ENCODE measurements around the gene TMEM131L.
"Not testable (repeated sequence)": the region's sequence is repeated elsewhere in the genome, so short reads cannot be mapped to it uniquely, and the experiment has no call there.

The TMEM131L gene

DNA sequence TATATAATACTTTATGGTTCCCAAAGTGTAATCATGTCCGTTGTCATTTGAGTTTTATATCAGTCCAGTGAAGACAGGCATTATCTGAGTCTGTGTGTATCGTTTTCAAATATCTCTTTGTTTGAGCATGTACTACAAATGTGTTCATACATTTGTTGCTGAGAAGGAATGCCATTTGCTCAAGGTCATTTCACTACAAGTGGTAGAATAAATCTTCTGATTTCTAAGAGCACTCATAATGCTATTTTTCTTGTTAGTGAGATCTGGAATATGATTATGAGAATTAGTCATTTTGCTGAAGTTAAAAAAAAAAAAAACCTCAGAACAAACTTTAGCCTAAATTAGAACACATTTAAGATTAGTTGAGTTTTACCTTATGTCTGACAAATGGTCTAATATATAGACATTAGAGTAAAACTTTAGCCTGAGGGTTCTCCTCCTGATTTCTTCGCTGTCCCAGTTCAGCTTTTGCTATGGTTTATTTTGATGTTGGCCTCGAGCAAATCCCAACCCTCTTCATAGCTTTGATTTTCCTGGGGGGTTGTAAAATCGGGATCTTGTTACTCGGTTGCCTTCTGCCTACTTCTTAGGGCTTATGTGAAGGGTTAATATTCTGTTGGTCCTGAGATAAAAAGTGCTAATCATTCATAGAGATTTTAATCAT is 87.1 kb downstream of the TMEM131L start:
- DNase-seq = no peak

DNA sequence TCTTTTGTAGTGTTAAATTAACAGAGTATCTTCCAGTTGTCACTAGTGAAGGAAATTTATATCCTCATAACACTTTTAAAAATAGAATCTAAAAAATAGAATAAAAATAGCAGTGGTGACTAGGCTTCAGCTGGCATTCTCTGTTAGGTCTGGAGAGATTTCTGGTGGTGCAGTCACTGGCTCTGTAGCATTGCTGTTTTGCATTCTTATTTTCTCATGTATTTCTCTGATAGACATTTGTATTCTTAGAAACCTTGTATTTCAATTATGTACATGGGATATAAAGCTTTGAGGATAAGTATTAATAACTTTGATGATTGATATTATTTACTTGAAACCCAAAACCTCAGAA is 87.6 kb downstream of the TMEM131L start:
- DNase-seq = no peak

DNA sequence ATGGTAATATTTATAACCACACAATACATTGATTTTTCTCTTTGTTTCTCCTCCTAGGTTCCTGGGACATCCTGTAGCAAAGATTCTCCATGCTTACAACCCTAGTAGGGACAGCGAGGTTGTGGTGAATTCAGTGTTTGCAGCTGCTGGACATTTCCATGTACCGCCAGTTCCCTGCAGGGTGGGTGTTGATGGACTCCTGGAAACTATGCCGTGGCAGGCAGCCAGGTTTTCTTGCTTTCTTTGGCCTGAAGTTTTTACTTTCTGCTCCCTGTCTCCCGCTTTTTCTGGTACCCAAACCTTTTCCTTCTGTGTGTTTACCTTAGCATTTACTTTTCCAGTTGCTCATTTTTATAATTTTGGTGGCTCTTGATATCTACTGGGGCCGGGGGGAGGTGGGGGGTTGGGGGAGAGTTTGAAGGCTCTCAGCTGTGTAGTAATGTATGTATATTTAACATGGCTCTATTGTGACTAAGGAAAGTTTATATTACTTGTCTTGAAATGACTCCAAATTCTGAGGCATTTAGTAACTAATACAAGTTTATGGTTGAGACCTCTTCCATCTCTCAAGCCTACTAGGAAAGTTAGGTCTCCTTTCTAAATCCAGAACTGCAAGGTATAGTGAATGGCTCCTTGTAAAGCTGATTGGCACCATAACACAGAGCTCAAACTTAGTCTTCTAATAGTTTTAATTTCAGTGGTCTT is 89.7 kb downstream of the TMEM131L start:
- DNase-seq = peak; percentile 93

DNA sequence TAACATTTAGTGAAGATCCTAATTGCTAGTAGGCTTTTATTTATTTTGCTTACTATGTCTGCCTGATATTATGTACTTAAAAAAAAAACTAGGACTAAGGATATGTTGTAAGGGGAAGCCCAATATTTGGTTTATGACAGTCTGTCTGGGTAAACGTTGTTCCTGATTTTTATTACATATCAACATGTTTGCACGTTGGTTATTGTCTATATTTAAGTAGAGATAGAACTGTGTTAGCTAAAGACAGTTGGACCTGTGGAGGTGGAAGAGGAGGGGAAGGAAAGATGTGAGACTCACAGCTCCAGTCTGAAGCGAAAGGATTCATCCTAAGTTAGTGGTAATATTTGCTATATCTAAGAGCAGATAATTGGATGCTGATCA is 90.3 kb downstream of the TMEM131L start:
- no peak for DNase-seq

DNA sequence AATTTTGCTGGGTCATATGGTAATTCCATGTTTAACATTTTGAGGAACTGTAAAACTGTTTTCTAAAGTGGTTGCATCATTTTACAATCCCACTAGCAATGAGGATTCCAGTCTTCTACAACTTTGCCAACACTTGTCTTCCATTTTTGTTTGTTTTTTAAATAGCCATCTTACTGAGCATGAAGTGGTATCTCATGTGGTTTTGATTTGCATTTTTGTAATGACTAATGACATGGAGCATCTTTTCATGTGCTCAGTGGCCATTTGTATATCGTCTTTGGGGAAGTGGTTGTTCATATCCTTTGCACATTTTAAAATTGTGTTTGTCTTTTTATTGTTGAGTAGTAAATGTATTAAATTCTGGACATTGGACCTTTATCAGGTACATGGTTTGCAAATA is 94.7 kb downstream of the TMEM131L start:
- no peak for DNase-seq

DNA sequence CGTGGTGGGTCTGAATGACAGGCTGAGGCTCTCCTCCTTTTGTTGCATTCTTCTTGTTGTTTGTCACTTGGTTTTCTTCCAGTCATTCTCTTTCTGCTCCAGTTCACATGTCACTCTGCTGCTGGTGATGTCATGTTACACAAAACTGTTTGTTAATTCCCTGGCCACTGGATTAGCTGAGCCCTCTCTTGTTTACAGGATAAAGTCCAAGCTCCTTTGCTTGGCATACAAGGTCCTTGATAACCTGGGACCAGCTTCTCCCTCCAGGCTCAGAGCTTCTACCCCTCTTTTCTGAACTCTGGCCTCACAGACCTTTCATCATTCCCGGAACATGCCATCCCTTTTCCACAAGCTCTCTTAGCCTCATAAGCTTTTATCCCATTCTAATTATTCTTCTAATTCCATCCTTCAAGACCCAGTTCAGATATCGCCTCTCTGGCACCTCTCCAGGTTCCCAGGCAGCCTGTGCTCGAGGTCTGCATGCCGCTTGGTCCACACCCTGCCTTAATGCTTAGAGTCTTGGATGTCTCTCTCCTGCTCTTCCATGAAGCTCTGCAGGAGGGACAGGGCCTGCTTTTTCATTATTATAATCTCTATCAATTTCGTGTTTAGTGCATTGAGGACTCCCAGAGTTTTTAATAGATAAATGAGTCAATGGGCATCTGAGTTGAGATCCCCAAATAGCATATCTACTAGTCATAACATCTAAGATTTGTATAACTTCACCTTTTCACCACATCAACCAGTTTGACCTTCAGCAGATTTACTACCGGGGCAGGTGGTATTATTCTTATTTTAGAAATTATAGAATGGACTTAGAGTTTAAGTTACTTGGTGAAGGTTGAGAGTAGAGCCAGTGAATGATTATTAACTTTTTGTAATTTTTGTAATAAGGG is 98.7 kb downstream of the TMEM131L start:
- peak; percentile 47 for DNase-seq

DNA sequence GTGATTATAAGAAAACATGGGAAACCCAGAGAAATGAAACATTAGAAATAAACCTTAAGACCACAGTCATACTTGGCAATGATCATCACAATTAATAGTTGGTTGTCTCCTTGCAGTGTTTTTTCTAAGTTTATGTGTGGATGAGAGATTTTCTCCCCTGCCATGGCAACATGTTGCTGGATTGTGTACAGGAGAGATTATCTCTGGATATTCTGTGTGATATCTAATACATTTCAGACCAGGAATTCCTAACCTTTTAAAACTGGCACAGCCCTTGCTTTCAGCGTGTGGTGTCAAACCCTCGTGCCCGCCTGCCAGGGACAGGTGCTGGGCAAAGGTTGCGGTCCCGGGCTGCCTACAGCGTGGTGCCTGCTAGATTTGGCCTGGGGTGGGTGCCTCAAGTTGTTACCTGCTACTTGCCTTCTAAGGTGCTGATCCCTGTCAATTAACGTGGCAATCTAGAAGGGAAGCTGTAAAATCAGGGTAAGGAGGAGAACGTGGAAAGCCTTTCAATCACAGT is 100.5 kb downstream of the TMEM131L start:
- no peak for DNase-seq

DNA sequence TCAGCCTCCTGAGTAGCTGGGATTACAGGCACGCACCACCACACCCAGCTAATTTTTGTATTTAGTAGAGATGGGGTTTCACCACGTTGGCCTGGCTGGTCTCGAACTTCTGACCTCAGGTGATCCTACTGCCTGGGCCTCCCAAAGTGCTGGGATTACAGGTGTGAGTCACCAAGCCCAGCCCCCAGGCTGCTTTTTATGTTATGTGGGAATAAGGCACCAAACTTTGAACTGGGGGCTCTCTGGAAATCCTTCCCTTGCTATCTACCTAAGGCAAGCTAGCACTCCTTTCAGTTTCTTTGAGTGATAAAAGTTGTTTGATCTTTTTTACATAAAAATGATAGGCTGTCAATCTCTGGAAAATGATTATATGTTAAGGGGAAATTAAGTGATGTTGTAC is 101.5 kb downstream of the TMEM131L start:
- not testable (repeated sequence) for DNase-seq

DNA sequence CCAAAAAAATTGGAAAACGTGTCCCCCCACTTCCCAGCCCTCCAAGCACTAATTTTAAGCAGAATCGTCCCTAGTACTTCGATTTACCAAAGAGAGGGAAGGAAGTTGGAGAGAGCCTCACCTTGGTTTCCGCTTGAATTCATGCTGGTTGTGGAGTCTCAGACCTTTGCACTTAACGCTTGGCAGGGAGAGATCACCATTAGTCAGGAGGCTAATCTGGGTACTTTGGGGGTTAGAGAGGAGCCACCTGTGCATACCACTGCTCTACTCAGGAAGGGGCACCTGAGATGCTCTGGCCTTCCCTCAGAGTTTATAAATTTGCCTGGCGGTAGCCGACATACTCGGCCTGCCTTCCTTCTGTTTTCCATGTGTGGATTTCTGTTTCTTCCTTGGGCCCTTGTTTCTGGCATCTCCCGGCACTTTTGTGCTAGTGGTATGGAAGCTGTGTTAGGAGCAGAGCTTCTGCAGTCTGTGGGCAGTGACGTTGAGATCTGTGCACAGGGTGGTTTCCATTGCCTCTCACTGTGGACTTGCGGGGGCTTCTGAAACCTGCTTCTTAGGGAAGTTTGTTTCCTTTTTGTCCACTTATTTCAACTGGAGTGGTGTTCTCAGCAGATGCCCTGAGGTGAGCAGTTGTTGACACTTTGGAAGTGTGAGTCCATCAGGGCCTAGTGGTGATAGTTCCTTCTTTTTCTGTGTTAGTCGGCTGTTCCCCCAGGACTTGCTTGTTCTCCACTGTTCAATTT is 104.2 kb downstream of the TMEM131L start:
- no peak for DNase-seq

DNA sequence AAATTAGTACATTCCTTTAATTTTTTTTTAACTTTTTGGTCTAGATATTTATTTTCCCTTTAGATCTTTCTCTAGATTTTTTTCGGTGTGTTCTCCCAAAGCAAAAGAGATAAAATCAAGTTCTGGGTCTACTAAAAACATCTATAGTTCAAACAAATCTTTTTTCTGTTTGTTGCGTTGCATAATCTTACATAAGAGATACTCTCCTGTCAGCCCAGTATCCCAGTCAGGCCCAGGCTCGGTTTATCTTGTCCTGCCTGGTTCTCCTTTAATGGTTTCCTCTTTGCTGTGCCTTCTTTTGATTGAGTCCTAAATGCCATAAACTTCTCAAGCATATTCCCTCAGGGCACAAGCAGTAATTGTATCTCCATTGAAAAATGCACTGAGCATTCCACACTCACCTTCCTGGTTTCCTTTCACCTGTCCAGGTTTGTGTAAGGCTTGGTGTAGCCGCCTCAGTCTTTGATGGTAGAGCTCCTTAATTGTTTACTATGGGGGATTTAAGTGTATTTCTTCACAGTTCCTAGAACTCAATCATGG is 104.9 kb downstream of the TMEM131L start:
- DNase-seq = no peak

DNA sequence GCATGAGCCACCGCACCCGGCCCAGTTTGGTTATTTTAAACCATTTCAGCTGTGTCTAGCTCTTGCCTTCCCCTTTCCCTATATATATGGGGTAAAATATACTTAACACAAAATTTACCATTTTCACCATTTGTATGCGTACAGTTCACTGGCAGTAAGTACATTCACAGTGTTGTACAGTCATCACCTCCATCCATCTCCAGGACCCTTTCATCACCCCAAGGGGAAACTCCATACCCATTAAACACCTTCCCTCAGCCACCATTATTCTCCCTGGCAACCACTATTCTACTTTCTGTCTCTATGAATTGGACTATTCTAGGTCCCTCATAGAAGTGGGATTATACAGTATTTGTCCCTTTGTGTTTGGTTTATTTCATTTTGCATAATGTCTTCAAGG is 106.4 kb downstream of the TMEM131L start:
- DNase-seq = no peak

DNA sequence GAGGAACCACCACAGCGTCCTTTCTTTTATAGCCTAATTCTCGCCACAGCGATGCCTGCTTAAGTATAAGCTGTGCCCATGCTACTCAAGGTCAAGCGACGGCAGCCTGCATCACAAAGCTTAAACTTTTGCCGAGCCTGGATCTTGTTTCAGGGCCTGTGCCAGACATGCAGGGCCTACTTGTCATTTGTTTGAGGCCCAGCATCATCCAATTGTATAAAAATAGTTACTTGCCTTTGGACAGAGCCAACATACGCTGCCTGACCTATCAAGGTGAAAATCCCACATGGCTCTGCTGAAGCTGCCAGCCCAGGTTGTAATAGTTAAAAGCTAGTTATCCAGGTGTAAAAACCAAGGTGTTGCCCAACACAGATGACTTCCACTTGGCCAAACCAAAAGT is 107.1 kb downstream of the TMEM131L start:
- peak; percentile 48 for DNase-seq

DNA sequence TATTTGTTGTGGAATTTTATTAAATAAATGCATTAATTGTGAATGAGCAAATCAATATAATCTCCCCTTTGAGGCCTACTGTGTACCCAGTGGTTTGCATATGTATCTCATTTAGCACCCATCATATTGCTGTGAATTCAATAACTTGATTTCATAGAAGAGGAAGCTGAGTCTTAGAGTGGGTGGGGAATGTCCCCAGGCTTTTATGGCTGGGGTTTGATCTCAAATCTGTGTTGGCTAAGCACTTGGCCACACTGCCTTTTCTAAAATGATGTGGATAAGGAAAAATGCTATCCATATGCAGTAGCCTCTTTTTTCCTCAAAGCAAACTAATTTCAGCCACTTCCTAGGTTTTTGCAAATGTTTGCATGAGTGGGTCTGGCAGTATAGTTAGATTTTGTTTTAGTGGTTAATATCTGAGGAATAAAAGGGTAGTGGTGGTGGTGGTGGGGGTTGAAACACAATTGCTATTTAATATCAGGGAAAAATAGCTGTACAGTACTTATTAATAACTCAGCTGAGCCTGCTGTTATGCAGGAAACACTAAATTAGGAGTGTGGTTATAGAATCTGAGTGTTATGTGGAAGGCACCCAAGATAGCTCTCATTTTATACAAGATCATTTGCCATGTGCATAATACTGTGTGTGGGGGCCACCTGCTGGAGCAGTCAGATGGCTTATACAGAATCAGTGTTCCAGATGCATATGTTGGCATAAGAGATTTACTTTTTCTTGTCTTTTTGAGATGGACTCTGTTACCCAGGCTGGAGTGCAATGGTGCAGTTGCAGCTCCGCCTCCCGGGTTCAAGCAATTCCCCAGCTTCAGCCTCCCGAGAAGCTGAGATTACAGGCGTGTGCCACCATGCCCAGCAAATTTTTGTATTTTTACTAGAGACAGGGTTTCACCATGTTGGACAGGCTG is 108.0 kb downstream of the TMEM131L start:
- DNase-seq = peak; percentile 87

DNA sequence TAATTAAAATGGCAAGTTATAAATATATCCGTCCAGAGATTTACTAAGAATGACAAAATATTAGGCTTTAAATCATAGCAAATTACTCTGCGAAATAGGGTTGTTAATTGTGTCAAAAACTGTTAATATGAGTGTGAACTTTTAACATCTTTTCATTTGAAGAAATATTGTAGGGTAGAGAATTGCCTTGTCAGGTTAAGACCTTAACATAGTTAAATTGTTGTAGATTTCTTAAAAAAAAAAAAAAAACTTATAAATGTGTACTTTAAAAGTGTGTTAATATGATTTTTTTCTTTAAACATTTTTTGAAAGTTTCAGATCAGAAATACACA is 110.2 kb downstream of the TMEM131L start:
- no peak for DNase-seq

DNA sequence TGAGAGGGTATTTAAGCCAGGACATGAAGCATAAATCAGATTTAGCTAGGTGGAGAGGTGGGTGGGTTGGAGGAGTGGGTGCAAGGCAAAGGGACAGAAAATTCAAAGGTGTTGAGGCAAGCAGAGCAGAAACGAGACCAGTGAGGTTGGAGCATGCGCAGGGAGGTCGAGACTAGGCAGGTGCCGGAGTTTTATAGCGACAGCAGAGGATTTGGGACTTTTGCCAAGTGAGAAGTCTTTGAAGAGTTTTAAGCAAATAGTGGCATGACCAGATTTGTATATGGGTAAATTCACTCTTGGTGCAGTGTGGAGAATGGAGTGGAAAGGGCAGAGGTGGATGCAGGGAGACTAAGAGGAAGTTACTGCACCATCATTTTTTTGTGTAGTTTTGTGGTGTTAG is 110.9 kb downstream of the TMEM131L start:
- no peak for DNase-seq

DNA sequence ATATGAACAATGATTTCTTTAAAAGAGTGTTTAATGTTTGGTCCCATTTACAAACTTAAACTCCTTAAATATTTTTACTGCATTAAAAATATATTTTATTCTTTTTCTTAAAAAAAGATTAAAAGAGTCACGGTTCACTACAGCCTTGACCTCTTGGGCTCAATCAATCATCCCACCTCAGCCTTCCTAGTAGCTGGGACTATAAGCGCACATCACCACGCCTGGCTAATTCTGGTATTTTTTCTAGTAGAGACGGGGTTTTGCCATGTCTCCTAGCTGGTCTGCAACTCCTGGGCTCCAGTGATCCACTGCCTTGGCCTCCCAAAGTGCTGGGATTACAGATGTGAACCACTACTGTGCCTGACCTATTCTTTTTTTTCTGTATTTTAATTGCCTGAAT is 113.2 kb downstream of the TMEM131L start:
- DNase-seq = no peak

DNA sequence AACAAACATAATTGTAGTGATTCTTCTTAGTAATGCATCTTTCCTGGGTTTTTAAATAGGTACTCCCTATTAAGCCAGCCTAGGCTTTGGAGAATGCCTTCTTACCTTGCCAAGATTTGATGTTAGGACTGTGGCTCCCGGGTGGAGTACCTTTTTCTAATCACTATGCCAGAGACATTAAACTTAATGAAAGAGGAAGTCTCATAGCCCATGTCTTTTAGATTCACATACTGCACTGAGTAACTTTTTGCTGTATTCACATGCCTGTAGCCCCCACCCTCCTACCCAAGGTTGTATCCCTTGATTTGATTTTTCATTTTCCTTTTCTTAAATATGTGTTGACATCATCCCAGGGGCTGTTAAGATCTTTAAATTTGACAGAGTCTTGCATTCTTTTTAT is 113.7 kb downstream of the TMEM131L start:
- DNase-seq = no peak

DNA sequence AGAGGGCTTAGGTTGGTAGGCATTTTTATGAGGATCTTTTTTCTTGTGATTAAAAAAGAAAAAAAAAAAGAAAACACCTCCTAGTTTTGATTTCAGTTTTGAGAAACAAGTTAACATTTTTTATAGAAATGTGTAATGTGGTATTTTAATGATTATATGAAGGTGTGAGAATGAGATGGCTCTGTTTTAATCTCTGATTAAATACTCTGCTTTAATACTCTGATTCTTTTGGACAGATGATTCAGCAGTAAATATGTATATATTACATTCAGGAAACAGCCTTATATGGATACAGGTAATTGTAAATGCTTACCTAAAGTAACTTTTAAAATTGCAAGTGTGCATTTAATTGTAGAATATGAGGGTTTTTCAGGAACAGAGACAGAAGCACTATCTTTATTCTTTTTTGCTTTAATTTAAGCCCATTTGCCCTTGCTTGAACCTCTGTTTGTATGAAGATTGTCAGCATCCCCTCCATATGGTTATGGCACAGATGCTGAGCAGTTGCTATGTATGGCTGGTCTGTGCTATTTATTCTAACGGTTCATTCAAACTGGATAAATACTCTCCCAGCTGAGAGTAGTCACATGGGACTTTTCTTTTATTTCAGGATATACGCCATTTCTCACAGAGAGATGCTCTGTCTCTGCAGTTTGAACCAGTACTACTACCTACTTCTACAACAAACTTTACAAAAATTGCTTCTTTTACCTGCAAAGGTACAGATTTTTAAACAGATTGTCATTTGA is 117.0 kb downstream of the TMEM131L start:
- no peak for DNase-seq

DNA sequence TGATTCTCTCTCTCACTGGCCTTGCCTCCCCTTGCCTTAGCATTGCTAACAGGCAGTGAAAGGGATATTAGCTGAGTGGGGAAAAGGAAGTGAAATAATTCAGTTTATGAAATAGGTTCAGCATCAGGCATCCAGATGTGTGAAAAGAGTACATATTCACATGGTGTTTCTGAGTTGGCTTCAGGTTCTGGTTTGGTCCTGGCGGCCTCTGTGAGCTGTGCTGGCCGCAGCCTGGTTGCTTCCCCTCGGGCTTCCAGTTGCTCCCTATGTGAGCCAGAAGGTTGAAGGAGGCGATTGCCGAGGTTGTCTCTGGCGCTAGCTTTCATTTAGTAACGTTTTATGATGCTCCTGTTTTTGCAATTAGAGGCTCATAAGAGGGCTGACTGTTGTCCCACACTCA is 118.9 kb downstream of the TMEM131L start:
- DNase-seq = peak; percentile 43

DNA sequence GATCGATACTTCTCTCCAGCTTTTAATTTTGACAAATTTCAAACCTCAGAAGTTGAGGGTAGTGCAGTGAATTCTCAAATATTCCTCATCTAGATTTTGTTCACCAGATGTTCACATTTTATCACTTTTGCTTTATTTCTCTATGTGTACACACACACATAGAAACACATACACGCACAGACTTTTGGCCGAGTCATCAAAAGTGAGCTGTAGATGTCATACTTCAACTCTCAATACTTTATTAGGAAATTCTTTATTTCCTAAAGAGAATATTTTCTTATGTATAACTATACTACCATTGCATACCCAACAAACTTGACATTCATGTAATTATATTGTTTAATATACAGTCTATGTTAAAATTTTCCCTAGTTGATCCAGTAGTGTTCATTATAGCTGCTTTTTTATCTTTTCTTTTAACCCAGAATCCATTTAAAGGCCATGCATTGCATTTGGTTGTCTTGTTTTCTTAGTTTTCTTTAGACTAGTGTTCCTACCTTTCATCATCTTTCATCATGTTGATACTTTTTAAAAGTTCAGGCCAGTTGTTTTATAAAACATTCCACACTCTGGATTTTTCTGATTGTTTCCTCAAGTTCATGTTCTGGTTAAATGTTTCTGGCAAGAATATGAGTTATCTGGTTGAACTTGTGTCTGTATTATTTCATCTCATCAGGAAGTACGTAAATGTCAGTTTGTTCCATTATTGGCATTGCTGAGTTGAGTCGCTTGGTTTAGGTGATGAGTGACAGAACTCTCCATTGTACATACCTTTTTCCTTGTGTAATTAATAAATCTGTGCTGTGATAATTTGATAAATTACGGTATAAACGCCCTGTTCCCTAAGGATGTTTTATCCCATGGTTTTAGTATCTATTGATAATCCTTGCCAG is 123.8 kb downstream of the TMEM131L start:
- no peak for DNase-seq

Measured in right hindlimb (tissue), 1 donor.